Lower leg skin (tissue), 3 donors: Measurements from ENCODE around the gene ECE2.

Experiments
- CTCF ChIP-seq, 3 donors: fragments of 450-650 bp; IDR thresholded peaks; one replicate each; pipeline ENCODE4 v1.5.1; 2016; ENCODE audit warnings: antibody characterized with exemption in 3 of 3, mild to moderate bottlenecking in 3 of 3, moderate library complexity in 2 of 3
- POLR2A ChIP-seq, 2 donors: fragments of 450-650 bp; IDR thresholded peaks; one replicate each; pipeline ENCODE4 v1.6.1; 2016 to 2017; ENCODE audit warnings: antibody characterized with exemption in 2 of 2, mild to moderate bottlenecking in 1 of 2, moderate library complexity in 1 of 2

GRCh38 chr3:184249412-184250166 is 26.2 kb upstream of the ECE2 start, which contains the start of gene EEF1AKMT4:
- TF ChIP-seq CTCF (IDR thresholded peaks at IDR 0.05) (no peak), POLR2A (IDR thresholded peaks at IDR 0.05) (no peak)
